T-helper 2 cell treated with Interferon-gamma antibody and Interleukin-4, amounts not matched to agents 100 ng/mL and 5 ng/mL, for 36 hours (primary cell): ENCODE data around the gene EMC9. TPM values are rescaled to one million over a fixed set of nuclear protein-coding genes. Genes with fewer than 3 reads are reported as not detected.

Experiments used
- intact Hi-C: fragments of 100-400 bp; cut with micrococcal nuclease; formaldehyde crosslinking; loops from one replicate; pipeline ENCODE4 v1.15.1; 2023
- total RNA-seq: library from RNA; stranded (reverse); gene quantifications from 2 replicates; pipeline ENCODE4 v1.2.3, GENCODE V29; 2022

EMC9 gene, protein sequence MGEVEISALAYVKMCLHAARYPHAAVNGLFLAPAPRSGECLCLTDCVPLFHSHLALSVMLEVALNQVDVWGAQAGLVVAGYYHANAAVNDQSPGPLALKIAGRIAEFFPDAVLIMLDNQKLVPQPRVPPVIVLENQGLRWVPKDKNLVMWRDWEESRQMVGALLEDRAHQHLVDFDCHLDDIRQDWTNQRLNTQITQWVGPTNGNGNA
- 22.1 and 23.3 TPM in 2 replicates for total RNA-seq

- intact Hi-C loops, result loop anchor here (1.0 kb wide), 3 partner anchors 20 to 91 kb away; partner anchors contain the start of genes DCAF11, GMPR2, IRF9 and NEDD8
Observed at GRCh38 chr14:24141097-24141880, at the start of gene EMC9. TSS of gene EMC9 (minus strand) at chr14:24141591. CDS start at chr14:24141304, 287 bp downstream.

- intact Hi-C loops, result no loop called here
Observed at GRCh38 chr14:24190416-24190815, 49.0 kb upstream of the EMC9 start.

- intact Hi-C loops, result loop anchor here (2.0 kb wide), 2 partner anchors 43 to 75 kb away; partner anchors contain the start of genes DCAF11, GMPR2, NEDD8 and NRL
Observed at GRCh38 chr14:24189460-24189859, 48.1 kb upstream of the EMC9 start.

- intact Hi-C loops, result loop anchor here (2.0 kb wide), 2 partner anchors 44 to 74 kb away; partner anchors contain the start of genes DCAF11, GMPR2, NEDD8 and NRL
Observed at GRCh38 chr14:24189059-24189375, 47.6 kb upstream of the EMC9 start.

- intact Hi-C loops, result loop anchor here (1.0 to 2.0 kb wide), 6 partner anchors 25 to 74 kb away; partner anchors contain the start of genes CHMP4A, DCAF11, GMPR2 and IRF9
Observed at GRCh38 chr14:24188251-24189058, 47.1 kb upstream of the EMC9 start, which contains the start of gene IPO4. TSS of gene IPO4 (minus strand) at chr14:24188816. CDS start at chr14:24188787, 29 bp downstream.

DNA sequence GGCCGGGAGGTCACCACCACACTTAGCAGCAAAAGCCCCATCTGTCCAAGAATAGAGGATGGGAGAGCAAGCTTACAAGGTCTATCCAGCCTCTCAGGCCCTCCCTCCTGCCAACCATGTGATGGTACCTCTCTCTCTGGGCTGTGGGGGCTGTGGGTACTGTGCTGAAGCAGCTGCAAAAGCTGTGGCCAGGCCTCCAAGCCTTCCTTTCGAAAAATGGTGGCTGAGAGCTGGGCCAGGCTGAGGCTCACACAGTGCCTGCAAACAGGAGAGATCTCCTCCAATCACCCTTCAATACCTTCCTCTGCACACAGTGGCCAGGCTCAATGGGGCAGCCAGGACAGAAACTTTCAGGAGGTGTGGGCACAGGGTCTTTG is 46.1 kb upstream of the EMC9 start:
- intact Hi-C loops, result no loop called here

DNA sequence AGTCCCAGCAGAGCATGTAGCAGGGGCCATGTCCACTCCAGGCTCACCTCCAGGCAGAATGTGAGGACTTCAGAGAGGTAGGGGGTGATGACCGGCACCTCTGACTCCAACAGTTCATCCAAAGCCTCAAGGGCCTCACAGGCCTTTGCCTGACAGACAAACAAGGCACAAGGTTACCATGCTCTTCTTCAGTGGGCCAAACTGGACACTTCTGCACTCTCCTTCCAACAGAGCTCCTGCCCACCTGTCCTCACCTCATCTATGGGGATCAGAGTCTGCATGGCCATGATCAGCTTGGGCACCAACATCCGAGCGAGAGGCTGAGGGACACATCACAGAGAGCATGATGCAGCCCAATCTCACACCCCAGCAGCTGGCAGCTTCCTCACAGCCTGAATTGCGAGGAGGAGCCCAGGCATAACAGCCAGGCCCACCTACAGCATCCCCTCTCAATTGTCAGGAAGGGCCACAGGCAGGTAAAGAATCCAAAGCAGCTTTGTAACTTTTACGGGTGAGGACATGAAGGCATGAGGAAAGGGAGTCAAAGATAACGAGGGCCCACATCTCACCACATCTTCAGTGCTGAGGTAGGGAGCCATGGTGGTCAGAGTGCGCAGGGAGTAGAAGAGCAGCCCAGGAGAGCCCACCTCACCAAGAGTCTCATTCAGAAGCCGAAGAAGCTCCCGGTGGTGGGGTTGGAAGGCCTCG is 45.6 kb upstream of the EMC9 start:
- intact Hi-C loops, result no loop called here

DNA sequence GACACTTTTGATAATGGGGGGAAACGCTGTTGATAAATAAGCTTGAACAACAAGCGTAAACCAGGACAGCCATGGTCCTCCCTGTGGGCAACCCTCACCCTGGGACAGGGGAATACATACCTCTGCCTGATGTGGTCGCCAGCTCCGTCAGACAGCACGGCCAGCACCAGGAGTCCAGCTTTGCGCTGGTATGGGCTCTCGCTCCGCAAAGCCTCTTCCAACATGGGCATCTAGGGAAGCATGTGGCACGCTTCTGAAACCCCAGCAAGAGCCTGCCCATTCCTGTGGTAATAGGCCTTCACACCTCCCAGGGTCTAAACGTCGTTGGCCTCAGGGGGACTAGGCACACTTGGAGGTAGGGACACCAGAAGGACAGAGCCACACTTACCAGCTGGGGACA is 44.4 kb upstream of the EMC9 start:
- intact Hi-C loops, result no loop called here

- intact Hi-C loops, result no loop called here
Observed at GRCh38 chr14:24185026-24185425, 43.6 kb upstream of the EMC9 start.

DNA sequence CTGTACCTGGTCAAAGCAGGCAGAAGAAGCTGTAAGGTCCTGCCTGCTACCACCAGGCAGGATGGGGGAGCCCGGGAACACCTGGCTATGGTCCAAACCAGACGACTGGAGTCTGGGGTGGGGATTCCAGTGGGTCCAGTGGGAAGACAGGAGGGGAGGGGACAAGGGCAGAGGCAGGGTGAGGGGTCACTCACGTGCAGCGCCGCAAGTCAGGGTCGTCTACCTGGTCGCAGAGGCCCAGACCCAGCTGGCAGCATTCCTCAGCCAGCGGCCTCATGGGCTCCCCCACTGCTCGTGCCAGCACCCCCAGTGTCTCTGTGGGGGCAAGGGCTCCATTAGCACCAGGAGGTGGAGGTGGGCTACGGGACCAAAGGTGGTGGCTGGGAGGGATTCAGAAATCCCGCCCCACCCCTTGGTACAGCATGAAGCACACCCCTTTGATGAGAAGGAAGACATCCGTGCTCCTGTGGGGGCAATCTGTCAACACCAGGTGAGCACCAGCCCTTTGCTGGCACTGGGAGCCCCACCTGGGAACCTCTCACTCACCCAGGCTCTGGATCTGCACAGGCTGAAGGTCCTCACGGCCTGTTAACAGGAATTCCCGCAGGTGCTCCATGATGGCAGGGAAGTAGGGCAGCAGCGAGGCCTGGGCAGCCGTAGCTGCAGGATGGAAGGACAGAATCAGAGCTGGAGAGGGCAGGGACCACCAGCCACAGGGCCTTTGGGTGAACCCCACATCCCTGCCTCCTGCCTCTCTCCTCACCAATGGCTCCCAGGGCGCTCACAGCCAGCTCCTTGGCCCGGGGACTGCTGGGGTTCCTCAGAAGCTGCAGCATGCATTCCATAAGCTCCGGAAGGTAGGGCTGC is 42.9 kb upstream of the EMC9 start:
- intact Hi-C loops, result no loop called here

GRCh38 chr14:24183014-24183481 is 41.7 kb upstream of the EMC9 start:
- intact Hi-C loops, result no loop called here

GRCh38 chr14:24182110-24182882 is 40.9 kb upstream of the EMC9 start:
- intact Hi-C loops, result no loop called here

GRCh38 chr14:24181371-24182077 is 40.1 kb upstream of the EMC9 start:
- intact Hi-C loops, result no loop called here

DNA sequence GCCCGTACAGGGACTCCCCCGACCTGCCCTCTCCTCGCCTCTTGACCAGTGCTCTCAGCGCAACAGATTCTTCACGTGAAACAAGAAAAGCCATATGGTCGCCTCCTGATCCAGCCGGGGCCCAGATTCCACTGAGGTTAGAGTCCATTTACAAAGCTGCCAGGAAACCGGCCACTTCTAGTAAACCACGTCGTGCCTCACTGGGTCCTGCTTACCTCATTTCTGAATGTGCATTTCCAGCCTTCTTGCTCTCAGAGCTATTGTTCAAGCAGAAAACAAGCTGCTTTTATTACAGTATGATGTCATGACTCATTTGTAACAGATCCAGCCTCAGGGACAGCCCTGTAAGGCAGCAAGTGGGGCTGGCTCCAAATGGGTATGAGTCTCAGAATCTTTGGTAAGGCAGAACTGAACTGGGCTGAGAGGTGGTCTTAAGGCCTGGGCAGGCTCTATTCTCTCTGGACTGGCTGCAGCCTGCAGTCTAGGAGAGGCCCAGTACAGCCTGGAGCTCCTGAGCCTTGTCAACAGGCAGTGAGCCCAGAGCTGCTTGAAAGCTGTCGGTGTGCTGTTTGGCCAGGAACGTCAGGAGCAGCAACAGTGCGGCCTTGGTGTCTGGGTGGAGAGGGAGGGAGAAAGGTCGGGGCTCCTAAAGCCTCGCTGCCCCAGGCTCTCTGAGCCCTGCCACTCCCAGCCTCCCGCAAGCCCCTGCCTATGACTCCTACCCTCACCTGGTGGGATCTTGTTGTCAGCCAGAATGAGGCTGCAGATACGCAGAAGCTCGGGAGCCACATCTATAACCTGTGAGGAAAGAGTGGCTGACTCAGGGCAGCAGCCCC is 38.8 kb upstream of the EMC9 start:
- intact Hi-C loops, result no loop called here

DNA sequence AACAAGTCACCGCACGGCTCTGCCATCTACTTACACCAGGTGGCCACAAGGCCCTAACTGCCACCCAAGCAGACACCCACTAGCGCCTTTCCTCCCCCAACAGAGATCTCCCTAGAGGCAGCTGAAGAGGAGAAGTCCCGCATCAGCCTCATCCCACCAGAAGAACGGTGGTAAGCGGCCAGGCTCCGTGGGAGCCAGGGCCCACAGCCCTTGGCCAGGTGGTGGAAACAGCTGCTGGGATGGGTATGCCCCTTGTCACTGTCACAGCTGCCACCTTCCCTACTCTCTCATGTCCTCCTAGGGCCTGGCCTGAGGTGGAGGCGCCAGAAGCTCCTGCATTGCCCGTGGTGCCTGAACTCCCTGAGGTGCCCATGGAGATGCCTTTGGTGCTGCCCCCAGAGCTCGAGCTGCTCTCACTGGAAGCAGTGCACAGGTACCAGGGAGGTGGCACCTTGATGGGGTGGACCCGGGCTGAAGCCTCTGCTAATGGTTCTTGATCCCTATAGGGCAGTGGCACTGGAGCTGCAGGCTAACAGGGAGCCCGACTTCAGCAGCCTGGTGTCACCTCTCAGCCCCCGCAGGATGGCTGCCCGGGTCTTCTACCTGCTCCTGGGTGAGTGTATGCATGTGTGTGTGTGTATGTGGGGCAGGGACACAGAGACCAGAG is 38.0 kb upstream of the EMC9 start:
- intact Hi-C loops, result no loop called here

GRCh38 chr14:24178399-24179178 is 37.2 kb upstream of the EMC9 start:
- intact Hi-C loops, result no loop called here
